IMR-90 (cell line): ENCODE results near the gene POLG2. TPM values are rescaled to one million over a fixed set of nuclear protein-coding genes. Genes with fewer than 3 reads are reported as not detected.

Experiments
- ATAC-seq: fragments of 200-7000 bp; cut with Tn5 transposase; 2 replicates; pipeline ENCODE4 v1.9.1; 2020; ENCODE audit warnings: low read depth, mild to moderate bottlenecking, moderate library complexity
- BruUV-seq: library from RNA; stranded (reverse); fragments of 400-500 nt; replicated peaks from 2 replicates; lab custom pipeline; 2021; lab: Mats Ljungman, UMichigan
- CTCF ChIA-PET: fragments of 300-600 bp; formaldehyde crosslinking; extraction: SDS; loops from one replicate; lab custom pipeline; 2021; ENCODE audit warnings: antibody characterized with exemption; lab: Yijun Ruan, JAX
- POLR2A ChIA-PET: fragments of 300-600 bp; sonication (Branson Sonifier 250); formaldehyde crosslinking; loops from one replicate; lab custom pipeline; 2022; ENCODE audit warnings: antibody characterized with exemption; ENCODE audit not compliant: unreplicated experiment; lab: Charles Lee
- DNase-seq: peaks from one replicate; pipeline ENCODE4 v3.0.0; 2013
- H2AFZ ChIP-seq: replicated peaks from 2 replicates; pipeline ENCODE3; 2013; ENCODE audit warnings: low read length, mild to moderate bottlenecking; ENCODE audit not compliant: poor library complexity
- H2AK5ac ChIP-seq: 2 replicates; pipeline ENCODE4 v1.6.1; 2013; ENCODE audit warnings: low read depth, low read length, inconsistent platforms
- H2AK9ac ChIP-seq: replicated peaks from 2 replicates; pipeline ENCODE3; 2013; ENCODE audit warnings: mild to moderate bottlenecking, low read depth, low read length, moderate library complexity; ENCODE audit not compliant: poor library complexity
- H2BK120ac ChIP-seq: 2 replicates; pipeline ENCODE4 v1.6.1; 2013; ENCODE audit warnings: low read depth, low read length, inconsistent platforms
- H2BK15ac ChIP-seq: 3 replicates; pipeline ENCODE4 v1.6.1; 2013; ENCODE audit warnings: low read depth, low read length, inconsistent platforms
- H2BK20ac ChIP-seq: 2 replicates; pipeline ENCODE4 v1.6.1; 2013; ENCODE audit warnings: low read depth, mild to moderate bottlenecking, inconsistent platforms, low read length, moderate library complexity
- H2BK5ac ChIP-seq: 2 replicates; pipeline ENCODE4 v1.6.1; 2013; ENCODE audit warnings: mild to moderate bottlenecking, low read depth, low read length, inconsistent platforms; ENCODE audit not compliant: poor library complexity, severe bottlenecking
- H3K14ac ChIP-seq: replicated peaks from 2 replicates; pipeline ENCODE4 v1.6.1; 2013; ENCODE audit warnings: low read depth, low read length, inconsistent platforms
- H3K18ac ChIP-seq: 2 replicates; pipeline ENCODE4 v1.6.1; 2013; ENCODE audit warnings: low read depth, low read length, control low read depth
- H3K23ac ChIP-seq: 2 replicates; pipeline ENCODE4 v1.6.1; 2013; ENCODE audit warnings: low read depth, low read length, inconsistent platforms
- H3K27ac ChIP-seq: 2 replicates; pipeline ENCODE4 v1.5.1; 2013; ENCODE audit warnings: mild to moderate bottlenecking, control low read depth, low read length; ENCODE audit not compliant: insufficient read depth
- H3K27me3 ChIP-seq: 2 replicates; pipeline ENCODE4 v1.6.1; 2013; ENCODE audit warnings: low read length; ENCODE audit not compliant: control insufficient read depth, insufficient read depth
- H3K36me3 ChIP-seq: 2 replicates; pipeline ENCODE4 v1.6.1; 2013; ENCODE audit warnings: low read length, mixed read lengths; ENCODE audit not compliant: control insufficient read depth, insufficient read depth
- H3K4ac ChIP-seq: 2 replicates; pipeline ENCODE4 v1.6.1; 2013; ENCODE audit warnings: low read depth, low read length, inconsistent platforms
- H3K4me1 ChIP-seq: 2 replicates; pipeline ENCODE4 v1.6.1; 2013; ENCODE audit warnings: low read length, mixed read lengths; ENCODE audit not compliant: control insufficient read depth, insufficient read depth
- H3K4me2 ChIP-seq: 2 replicates; pipeline ENCODE4 v1.6.1; 2013; ENCODE audit warnings: low read depth, mild to moderate bottlenecking, control low read depth, low read length, moderate library complexity
- H3K4me3 ChIP-seq: 2 replicates; pipeline ENCODE4 v1.5.1; 2013; ENCODE audit warnings: low read depth, mild to moderate bottlenecking, control low read depth, low read length, moderate library complexity; ENCODE audit not compliant: insufficient read depth
- H3K56ac ChIP-seq: 2 replicates; pipeline ENCODE4 v1.6.1; 2013; ENCODE audit warnings: low read length, inconsistent platforms; ENCODE audit not compliant: insufficient read depth; ENCODE audit errors: extremely low read depth
- H3K79me1 ChIP-seq, 2 experiments: 2 replicates each; pipeline ENCODE4 v1.6.1; 2013; ENCODE audit warnings: low read length in 2 of 2, inconsistent platforms in 1 of 2, low read depth in 1 of 2
- H3K9ac ChIP-seq: 2 replicates; pipeline ENCODE4 v1.6.1; 2013; ENCODE audit warnings: low read depth, low read length, control low read depth
- H3K9me1 ChIP-seq: 2 replicates; pipeline ENCODE4 v1.6.1; 2013; ENCODE audit warnings: low read length, inconsistent platforms; ENCODE audit not compliant: insufficient read depth
- H3K9me3 ChIP-seq: 2 replicates; pipeline ENCODE4 v1.6.1; 2013; ENCODE audit warnings: low read length; ENCODE audit not compliant: control insufficient read depth, insufficient read depth
- H4K20me1 ChIP-seq: 2 replicates; pipeline ENCODE4 v1.6.1; 2013; ENCODE audit warnings: low read length, inconsistent platforms; ENCODE audit not compliant: insufficient read depth
- H4K5ac ChIP-seq: 2 replicates; pipeline ENCODE4 v1.6.1; 2013; ENCODE audit warnings: mild to moderate bottlenecking, low read depth, low read length, control low read depth
- H4K8ac ChIP-seq, 2 experiments: 2 replicates each; pipeline ENCODE4 v1.6.1; 2013; ENCODE audit warnings: low read depth in 2 of 2, low read length in 2 of 2, control low read depth in 1 of 2, inconsistent platforms in 1 of 2
- H4K91ac ChIP-seq: 2 replicates; pipeline ENCODE4 v1.6.1; 2013; ENCODE audit warnings: low read depth, low read length, inconsistent platforms; ENCODE audit not compliant: insufficient read depth
- BHLHE40 ChIP-seq: fragments of 150-350 bp; IDR thresholded peaks from 2 replicates; pipeline ENCODE4 v1.6.1; 2016; ENCODE audit warnings: mild to moderate bottlenecking, low read depth, low read length
- CEBPB ChIP-seq: IDR thresholded peaks from 2 replicates; pipeline ENCODE4 v1.6.1; 2012; ENCODE audit warnings: low read depth, low read length, improper control_type of control experiment
- CHD1 ChIP-seq: IDR thresholded peaks from 2 replicates; pipeline ENCODE4 v1.6.1; 2012; ENCODE audit warnings: low read depth, low read length, improper control_type of control experiment
- CTCF ChIP-seq: conservative IDR thresholded peaks from 2 replicates; pipeline ENCODE4 v1.5.1; 2012; ENCODE audit warnings: mild to moderate bottlenecking, low read depth, low read length, improper control_type of control experiment
- ELK1 ChIP-seq: fragments of 150-350 bp; IDR thresholded peaks from 2 replicates; pipeline ENCODE4 v1.6.1; 2016; ENCODE audit warnings: low read depth, mild to moderate bottlenecking, low read length, moderate library complexity, borderline replicate concordance
- FOS ChIP-seq: fragments of 150-350 bp; IDR thresholded peaks from 2 replicates; pipeline ENCODE4 v1.6.1; 2016; ENCODE audit warnings: low read depth, low read length
- MAFK ChIP-seq: IDR thresholded peaks from 2 replicates; pipeline ENCODE4 v1.6.1; 2012; ENCODE audit warnings: low read depth, low read length, improper control_type of control experiment
- MAZ ChIP-seq: IDR thresholded peaks from 2 replicates; pipeline ENCODE4 v1.6.1; 2012; ENCODE audit warnings: low read depth, mild to moderate bottlenecking, low read length, improper control_type of control experiment, moderate library complexity, borderline replicate concordance
- MXI1 ChIP-seq: IDR thresholded peaks from 2 replicates; pipeline ENCODE4 v1.6.1; 2012; ENCODE audit warnings: low read depth, mild to moderate bottlenecking, low read length, moderate library complexity, borderline replicate concordance
- NFE2L2 ChIP-seq: fragments of 150-350 bp; IDR thresholded peaks from 2 replicates; pipeline ENCODE4 v1.6.1; 2016; ENCODE audit warnings: low read depth, mild to moderate bottlenecking, low read length
- POLR2A ChIP-seq: IDR thresholded peaks from 2 replicates; pipeline ENCODE4 v1.6.1; 2012; ENCODE audit warnings: mild to moderate bottlenecking, low read depth, low read length
- RAD21 ChIP-seq: IDR thresholded peaks from 2 replicates; pipeline ENCODE4 v1.6.1; 2012; ENCODE audit warnings: low read length, improper control_type of control experiment
- RCOR1 ChIP-seq: IDR thresholded peaks from 2 replicates; pipeline ENCODE4 v1.6.1; 2012; ENCODE audit warnings: mild to moderate bottlenecking, low read length, improper control_type of control experiment; ENCODE audit not compliant: insufficient replicate concordance
- RFX5 ChIP-seq: IDR thresholded peaks from 2 replicates; pipeline ENCODE4 v1.8.0; 2012; ENCODE audit warnings: low read depth, mild to moderate bottlenecking, low read length, moderate library complexity
- SMC3 ChIP-seq: fragments of 150-350 bp; IDR thresholded peaks from 2 replicates; pipeline ENCODE4 v1.6.1; 2016; ENCODE audit warnings: low read depth, mild to moderate bottlenecking, antibody characterized with exemption, low read length, moderate library complexity
- WGBS, 2 experiments: methylation state at CpG; one replicate each; pipeline versions ENCODE4 v1.1.5 to v1.1.7; 2013; ENCODE audit warnings: missing lambda C conversion rate in 2 of 2; ENCODE audit not compliant: insufficient read length in 1 of 2; ENCODE audit errors: extremely low coverage in 2 of 2; 5-methylcytosine and 5-hydroxymethylcytosine counted together
- dilution Hi-C: fragments of 300-500 bp; cut with HindIII; formaldehyde crosslinking; loops from one replicate; pipeline ENCODE4 v1.14.3; 2018; ENCODE audit warnings: low sequenced_read_pairs; ENCODE audit not compliant: unreplicated experiment
- in situ Hi-C: fragments of 300-500 bp; cut with MboI; formaldehyde crosslinking; loops from 3 replicates; pipeline ENCODE4 v1.14.3; 2019; ENCODE audit warnings: low sequenced_read_pairs, inconsistent platforms, mixed read lengths
- intact Hi-C: fragments of 100-400 bp; cut with micrococcal nuclease; formaldehyde crosslinking; loops from 2 replicates; pipeline ENCODE4 v1.10.0; 2022
- polyA plus RNA-seq, 3 experiments: library from polyadenylated mRNA; depleted of rRNA; stranded (reverse); fragments of >200 nt; gene quantifications; 2 replicates each; pipeline ENCODE4 v1.2.3, GENCODE V29; 2012; ENCODE audit warnings: low replicate concordance in 1 of 3
- total RNA-seq: library from RNA; depleted of rRNA; stranded (reverse); fragments of >200 nt; gene quantifications from 2 replicates; pipeline ENCODE4 v1.2.3, GENCODE V29; 2012
- TF ChIP-seq, protein P1 (sequence below): fragments of 150-350 bp; IDR thresholded peaks from 2 replicates; pipeline ENCODE4 v1.6.1; 2017; ENCODE audit warnings: mild to moderate bottlenecking, antibody characterized with exemption, low read length, low read depth

Gene POLG2
- total and polyA plus RNA-seq, 2 of the 4 experiments (the other 2 are of a cell fraction) = 7.0 to 7.7 TPM

- Histone ChIP-seq H4K5ac (no peak overlapping the region), H3K23ac (no peak overlapping the region), H2AK9ac (no peak overlapping the region), H3K4me1 (no peaks in the 10 kb centered on the region), H2BK120ac (no peak overlapping the region), H3K9me3 (no peaks in the 10 kb centered on the region), H3K56ac (no peak overlapping the region), H3K4me3 (no peak overlapping the region), H2AK5ac (no peak overlapping the region), H2BK5ac (no peak overlapping the region), H3K9me1 (no peaks in the 10 kb centered on the region), H3K14ac (no peak overlapping the region), H2BK15ac (no peak overlapping the region), H3K27me3 (peaks cover 8% of the 10 kb centered on the region), H2BK20ac (no peak overlapping the region), H2AFZ (no peak overlapping the region), H3K18ac (no peak overlapping the region), H3K4me2 (no peak overlapping the region), H3K4ac (no peak overlapping the region), H3K9ac (no peak overlapping the region), H4K91ac (no peak overlapping the region), H3K79me1 (no peaks in the 10 kb centered on the region), H3K36me3 (no peaks in the 10 kb centered on the region), H4K20me1 (no peaks in the 10 kb centered on the region), H3K27ac (no peak overlapping the region), H4K8ac (no peak overlapping the region)
- intact Hi-C loops (no loop called here), in situ Hi-C loops (no loop called here), dilution Hi-C loops (no loop called here)
- BruUV-seq = no TSS peak
- ATAC-seq = no peak
- CTCF ChIA-PET = no interaction called here
- POLR2A ChIA-PET = no interaction called here
- TF ChIP-seq RCOR1 = no peak
- TF ChIP-seq POLR2A = no peak
- no peak for TF ChIP-seq MAZ
- no peak for TF ChIP-seq FOS
- TF ChIP-seq MXI1 = no peak
- TF ChIP-seq SMC3 = no peak
- TF ChIP-seq BHLHE40 = no peak
- TF ChIP-seq ELK1 = no peak
- TF ChIP-seq RAD21 = no peak
- TF ChIP-seq CTCF = no peak
- no peak for TF ChIP-seq CEBPB
- TF ChIP-seq, protein P1, sequence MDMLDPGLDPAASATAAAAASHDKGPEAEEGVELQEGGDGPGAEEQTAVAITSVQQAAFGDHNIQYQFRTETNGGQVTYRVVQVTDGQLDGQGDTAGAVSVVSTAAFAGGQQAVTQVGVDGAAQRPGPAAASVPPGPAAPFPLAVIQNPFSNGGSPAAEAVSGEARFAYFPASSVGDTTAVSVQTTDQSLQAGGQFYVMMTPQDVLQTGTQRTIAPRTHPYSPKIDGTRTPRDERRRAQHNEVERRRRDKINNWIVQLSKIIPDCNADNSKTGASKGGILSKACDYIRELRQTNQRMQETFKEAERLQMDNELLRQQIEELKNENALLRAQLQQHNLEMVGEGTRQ = no peak
- no peak for TF ChIP-seq MAFK
- TF ChIP-seq RFX5 = no peak
- no peak for TF ChIP-seq NFE2L2
- TF ChIP-seq CHD1 = no peak
- WGBS, 2 experiments = no CpG with 5 or more reads among the region's 2 CpGs
- no peak for DNase-seq
These were observed 24.3 kb downstream of the POLG2 start for GRCh38 chr17:64472564-64472963.
